Activated CD4-positive, alpha-beta T cell treated with anti-CD3 and anti-CD28 coated beads, Interleukin-2, amount 50 U/mL, for 24 hours (primary cell): ENCODE measurements around the gene TPBGL.

Experiments
- DNase-seq, 2 donors: peaks; one replicate each; pipeline ENCODE4 v3.0.0-alpha.2; 2020; ENCODE audit warnings: low read depth in 1 of 2, low spot score in 1 of 2

Gene TPBGL

GRCh38 chr11:75245356-75246005 is 4.9 kb downstream of the TPBGL start:
- no peak for DNase-seq

GRCh38 chr11:75246006-75246670 is 5.6 kb downstream of the TPBGL start:
- no peak for DNase-seq

DNA sequence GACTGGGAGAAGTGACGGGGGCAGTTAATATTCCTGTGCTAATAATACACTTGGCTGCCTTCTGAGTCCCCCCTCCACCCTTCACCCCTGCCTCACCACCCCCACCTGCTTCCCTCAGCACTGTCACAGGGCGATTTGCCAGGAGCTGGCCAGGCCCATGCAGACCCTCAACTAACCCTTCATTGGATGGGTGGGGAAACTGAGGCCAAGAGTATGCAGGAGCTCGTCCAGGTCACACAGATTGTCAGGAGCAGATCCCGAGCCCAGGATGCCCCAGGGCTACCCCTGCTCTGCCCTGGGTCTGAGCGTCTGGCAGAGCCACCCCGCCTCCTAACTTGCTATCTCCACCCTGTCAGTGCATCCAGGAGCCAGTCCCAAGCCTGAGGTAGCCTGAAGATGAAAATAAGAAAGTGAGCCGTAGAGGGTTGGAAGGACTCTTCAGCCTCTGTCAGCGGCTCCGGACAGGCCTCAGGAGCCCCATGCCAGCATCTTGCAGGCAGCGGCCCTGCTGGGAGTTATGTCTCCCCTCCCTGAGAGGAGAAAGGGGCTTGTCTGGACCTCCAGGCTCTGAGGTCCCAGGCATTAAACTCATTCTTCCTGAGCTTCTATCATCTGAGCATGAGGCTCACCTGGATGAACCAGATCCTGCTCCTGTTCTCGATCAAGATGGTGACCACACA is 6.2 kb downstream of the TPBGL start:
- DNase-seq = no peak

DNA sequence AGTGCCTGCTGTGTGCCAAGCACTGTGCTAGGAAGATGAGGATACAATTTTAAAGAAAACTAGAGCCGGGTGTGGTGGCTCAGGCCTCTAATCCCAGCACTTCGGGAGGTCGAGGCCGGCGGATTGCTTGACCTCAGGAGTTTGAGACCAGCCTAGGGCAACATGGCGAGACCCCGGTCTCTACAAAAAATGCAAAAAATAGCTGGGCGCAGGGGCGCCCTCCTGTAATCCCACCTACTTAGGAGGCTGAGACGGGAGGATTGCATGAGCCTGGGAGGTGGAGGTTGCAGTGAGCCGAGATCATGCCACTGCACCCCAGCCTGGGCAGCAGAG is 8.3 kb downstream of the TPBGL start:
- no peak for DNase-seq

- no peak for DNase-seq
Observed at GRCh38 chr11:75249704-75250103, 9.1 kb downstream of the TPBGL start.

DNA sequence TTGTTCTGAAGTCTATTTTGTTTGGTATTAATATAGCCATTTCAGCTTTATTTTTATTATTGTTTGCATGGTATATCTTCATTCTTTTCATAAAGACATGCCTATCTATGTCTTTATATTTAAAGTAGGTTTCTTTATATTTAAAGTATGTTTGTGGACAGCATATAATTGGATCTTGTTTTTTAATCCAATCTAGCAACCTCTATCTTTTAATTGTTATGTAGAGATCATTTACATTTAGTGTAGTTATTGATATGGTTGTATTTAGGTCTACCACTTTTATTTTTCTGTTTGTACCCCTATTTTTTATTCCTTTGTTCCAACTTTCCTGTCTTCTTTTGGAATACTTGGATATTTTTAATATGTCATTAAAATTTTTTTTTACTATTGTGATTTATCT is 13.8 kb downstream of the TPBGL start:
- no peak for DNase-seq

GRCh38 chr11:75260396-75261170 is 20.0 kb downstream of the TPBGL start:
- no peak for DNase-seq

DNA sequence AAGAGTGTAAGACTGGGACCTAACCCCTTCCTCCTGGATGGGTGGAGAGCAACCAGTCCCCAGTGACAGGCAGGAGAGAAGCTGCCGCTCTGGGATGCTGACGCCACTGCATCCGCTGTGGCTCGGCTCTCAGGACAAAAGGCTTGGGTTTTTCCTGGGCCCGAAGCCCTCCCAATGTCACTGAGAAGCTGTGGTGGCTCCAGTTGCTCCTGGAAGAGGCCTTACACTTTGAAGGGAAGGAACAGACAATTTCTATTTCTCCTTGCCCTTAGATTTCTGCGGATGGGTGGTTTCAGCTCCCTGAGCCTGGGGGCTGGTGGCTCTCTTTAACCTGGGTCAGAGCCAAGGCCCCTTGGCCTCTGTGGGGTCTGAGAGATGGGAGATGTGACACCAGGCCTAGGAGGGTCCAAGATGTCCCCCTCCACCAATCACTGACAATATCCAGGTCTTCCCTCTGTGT is 21.4 kb downstream of the TPBGL start:
- DNase-seq = no peak

- no peak for DNase-seq
Observed at GRCh38 chr11:75262436-75262835, 21.9 kb downstream of the TPBGL start.

GRCh38 chr11:75262961-75263852 is 22.6 kb downstream of the TPBGL start:
- no peak for DNase-seq

DNA sequence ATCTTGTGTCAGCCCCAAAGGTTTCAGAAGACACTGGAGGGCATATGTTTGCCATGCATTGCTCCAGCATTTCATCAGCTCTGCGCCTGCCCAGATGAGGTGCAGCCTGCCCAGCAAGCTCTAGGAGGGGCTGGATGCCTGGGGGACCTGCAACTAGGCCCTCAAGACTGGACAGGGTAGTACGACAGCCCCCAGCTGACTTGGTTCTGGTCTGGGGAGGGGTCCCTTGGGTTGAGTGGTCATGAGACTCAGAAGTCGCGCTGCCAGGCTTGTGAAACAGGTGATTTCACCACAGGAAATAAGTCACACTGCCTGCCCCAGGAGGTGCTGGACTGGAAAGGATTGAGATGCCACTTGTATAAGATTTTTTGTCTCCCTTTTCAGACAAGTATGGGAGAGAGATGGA is 23.4 kb downstream of the TPBGL start:
- no peak for DNase-seq

- no peak for DNase-seq
Observed at GRCh38 chr11:75264356-75264755, 23.8 kb downstream of the TPBGL start.

- no peak for DNase-seq
Observed at GRCh38 chr11:75264971-75265370, 24.4 kb downstream of the TPBGL start.

DNA sequence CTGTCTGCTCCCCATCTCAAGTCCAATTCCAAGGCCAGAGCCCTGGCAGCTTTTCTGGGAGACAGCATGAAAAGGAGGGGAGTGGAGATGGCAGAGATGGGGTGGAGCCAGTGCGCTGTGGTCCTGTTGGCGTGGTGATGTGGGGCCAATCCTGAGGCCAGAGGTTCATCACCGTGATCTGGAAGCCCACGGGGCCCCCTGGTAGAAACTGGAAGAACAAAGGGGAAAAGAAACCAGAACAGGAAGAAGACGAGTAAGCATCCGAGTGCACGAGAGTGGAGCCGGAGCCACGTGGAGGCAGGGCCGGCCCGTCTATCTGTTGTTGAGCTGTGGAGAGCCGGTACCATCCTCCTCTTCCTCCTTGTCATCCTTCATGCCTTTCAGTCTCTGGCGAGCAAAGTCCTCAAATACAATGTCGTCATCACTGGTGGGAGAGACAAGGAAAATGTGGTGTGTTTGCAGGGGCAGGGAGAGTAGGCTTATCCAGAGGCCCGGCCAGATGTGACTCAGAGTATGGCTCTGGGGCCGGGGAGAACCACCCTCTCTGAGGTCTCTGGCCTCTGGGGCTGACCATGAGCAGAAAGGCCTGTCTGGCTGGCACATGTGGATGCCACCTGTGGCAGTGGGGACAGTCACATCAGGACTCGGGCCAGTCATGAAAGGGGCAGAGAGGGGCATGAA is 25.4 kb downstream of the TPBGL start:
- no peak for DNase-seq

GRCh38 chr11:75267171-75267970 is 26.8 kb downstream of the TPBGL start:
- DNase-seq = no peak

GRCh38 chr11:75268626-75269366 is 28.2 kb downstream of the TPBGL start:
- DNase-seq = no peak

DNA sequence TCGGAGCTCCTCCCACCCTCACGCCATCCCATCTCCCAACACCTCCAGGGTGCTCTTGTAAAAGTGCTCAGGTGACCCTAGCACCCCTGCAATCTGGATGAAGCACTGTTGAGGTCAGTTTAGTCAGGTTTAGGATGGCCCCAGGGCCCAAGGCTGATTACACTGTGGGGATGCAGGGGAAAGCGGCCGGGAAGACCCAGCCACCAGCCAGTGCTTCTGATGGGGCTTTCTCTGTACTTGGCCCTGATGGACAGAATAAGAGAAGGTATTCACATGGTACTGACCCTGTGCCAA is 28.7 kb downstream of the TPBGL start:
- no peak for DNase-seq

- no peak for DNase-seq
Observed at GRCh38 chr11:75269896-75270295, 29.3 kb downstream of the TPBGL start.

DNA sequence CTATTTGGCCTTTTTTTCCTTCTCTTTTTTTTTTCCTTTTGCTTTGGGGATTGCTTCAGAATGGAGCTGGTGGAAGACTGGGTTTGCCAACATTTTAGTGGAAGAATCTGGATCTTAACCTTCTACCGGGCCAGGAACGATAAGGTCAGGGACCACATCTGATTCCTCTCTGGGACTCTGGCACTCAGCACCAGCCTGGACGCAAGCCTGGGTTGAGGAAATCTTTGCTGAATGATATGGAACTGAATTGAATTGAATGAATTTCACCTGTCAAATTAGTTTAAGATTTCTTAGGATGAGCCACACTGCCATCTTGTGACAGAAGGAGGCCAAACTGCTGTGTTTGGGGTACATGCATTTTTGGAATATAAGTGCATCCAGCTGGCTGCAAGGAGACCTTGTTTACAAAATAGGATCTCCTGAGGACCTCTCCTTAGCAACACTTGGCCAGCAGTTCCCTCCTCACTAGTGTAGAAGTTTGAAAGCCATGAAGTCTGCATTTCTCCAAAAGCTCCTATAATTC is 30.4 kb downstream of the TPBGL start:
- DNase-seq = no peak
